ENCODE results near the gene CDCA4.

The CDCA4 gene

DNA sequence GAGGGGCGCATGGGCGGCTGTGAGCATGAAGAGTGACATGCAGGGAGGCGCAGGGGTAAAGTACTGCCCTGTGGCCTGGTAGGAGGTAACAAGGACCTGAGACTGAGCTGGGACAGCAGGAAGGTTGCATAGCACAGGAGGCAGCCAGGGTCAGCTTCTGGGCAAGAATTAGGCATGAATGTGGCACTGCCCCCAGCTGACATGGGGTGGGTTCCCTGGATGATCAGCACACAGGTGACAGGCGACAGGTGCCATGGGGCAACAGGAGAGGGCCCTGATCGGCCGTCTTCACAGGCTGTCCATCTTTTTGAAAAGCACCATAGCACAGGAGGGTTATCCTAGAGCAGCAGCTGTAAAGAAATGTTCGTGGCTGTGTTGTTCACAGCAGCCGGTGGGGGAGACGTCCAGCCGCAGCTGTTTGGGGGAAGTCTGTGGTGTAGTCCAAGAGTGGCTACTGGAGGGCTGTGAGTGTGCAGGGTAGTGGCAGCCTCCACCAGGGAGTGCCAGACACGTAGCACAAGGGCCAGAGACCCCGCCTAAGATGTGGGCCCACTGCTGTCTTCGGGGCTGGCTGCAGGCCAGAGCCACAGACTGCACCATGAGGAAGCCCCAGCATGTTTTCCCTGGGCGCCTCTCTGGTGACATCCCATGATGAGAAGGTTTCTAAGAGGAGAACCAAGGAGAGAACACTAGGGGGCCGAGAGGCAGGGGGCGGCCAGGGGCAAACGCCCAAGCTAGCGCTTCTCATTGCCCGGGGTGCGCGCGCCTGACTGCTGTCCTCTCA, 26.9 kb downstream of the CDCA4 start:
- in situ Hi-C loops (cut with MboI; ENCODE audit: low sequenced_read_pairs) = no loop called here

DNA sequence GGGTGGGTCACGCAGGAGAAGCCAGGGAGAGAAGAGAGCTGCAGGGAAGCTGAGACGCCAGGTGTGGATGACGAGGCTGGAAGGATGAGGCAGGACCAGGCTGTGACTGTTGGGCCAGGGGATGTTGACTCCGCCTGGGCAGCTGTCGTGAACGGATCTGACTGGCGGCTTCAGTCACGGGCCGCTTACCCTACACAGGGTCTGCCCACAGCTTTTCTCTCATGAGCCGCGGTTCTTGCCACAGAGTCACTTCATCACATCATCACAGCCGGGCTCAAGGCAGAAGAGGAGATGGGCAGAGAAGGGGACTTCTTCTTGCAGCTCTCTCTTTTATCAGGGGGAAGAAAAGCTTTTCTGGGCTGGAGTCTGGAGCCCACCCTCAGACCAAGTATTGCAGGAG, 27.6 kb downstream of the CDCA4 start:
- in situ Hi-C loops (cut with MboI; ENCODE audit: low sequenced_read_pairs) = no loop called here

DNA sequence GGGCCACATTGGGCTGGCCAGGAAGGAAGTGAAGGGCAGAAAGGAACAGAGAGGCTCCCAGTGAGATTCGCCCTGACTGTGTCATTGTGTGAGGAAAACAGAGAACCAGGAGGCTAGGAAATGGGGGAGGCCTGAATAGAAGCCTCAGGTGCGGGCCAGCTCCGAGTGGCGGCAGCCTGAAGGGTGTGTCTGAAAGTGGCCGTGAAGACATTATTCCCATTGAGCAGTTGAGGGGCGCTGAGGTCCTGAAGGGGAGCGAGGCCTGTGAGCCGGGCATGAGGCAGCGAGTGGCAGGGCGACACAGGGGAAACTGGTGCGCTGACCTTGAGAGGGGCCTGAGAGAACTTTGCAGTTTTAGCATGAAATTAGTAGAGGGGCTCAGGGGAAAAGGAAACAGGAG, 28.4 kb downstream of the CDCA4 start:
- in situ Hi-C loops (cut with MboI; ENCODE audit: low sequenced_read_pairs) = no loop called here

DNA sequence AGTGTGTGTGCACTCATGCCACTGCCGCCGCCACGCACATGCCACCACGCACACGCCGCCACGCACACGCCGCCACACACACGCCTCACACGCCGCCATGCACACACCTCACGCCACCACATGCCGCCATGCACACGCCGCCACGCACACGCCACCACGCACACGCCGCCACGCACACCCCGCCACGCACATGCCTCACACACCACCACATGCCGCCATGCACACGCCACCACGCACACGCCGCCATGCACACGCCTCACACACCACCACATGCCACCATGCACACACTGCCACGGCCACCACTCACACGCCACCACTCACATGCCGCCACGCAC, 29.0 kb downstream of the CDCA4 start:
- in situ Hi-C loops (cut with MboI; ENCODE audit: low sequenced_read_pairs) = no loop called here

DNA sequence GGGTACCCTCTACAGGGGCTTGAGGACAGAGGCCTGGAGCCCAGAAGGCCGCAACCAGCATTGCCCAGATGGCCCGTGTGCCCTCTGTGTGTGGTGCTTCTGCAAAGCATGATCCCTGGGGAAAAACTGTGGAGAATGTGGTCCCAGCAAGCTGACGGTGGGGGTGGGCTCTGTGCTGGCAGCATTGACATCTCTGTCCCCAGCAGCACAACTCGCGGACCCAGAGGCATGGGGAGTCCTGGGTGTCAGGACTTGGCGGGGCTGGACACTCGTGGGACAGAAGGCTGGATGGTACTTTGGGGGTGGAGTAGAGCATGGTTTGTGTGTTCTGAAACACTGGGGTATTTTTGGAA, 31.0 kb downstream of the CDCA4 start:
- in situ Hi-C loops (cut with MboI; ENCODE audit: low sequenced_read_pairs) = no loop called here

DNA sequence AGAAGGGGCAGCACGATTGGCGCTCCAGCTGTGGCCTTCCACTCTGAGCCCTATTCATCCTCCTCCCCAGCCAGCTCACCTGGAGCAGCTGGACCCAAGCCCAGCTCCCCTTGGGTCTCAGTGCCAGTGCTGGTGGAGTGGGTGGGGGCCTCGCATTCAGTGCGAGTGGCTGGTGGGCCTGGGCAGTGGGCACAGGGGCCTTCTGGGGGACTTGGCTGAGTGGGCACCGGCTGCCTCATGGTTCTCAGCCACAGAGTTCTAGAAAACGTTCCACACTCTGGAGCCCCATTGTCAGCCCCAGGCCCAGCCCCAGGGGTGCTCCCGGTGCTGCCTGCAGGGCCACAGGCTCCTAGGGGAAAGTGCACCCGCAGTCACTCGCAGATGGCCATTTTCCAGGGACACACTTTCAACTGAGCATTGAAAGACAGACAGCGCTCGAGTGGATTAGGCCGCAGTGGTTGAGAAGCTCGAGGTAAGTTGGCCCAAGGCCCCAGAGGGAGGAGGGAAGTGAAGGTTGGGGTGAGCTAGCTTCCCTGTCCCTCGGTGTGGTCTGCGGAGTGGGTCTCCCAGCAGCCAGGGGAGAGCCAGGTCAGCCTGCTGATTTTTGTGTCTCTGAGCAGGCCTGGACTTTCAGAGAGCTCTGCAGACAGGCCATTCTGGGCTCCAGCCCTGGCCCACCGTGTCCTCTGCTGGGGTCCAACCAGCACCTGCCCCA, 31.5 kb downstream of the CDCA4 start:
- in situ Hi-C loops (cut with MboI; ENCODE audit: low sequenced_read_pairs) = no loop called here

DNA sequence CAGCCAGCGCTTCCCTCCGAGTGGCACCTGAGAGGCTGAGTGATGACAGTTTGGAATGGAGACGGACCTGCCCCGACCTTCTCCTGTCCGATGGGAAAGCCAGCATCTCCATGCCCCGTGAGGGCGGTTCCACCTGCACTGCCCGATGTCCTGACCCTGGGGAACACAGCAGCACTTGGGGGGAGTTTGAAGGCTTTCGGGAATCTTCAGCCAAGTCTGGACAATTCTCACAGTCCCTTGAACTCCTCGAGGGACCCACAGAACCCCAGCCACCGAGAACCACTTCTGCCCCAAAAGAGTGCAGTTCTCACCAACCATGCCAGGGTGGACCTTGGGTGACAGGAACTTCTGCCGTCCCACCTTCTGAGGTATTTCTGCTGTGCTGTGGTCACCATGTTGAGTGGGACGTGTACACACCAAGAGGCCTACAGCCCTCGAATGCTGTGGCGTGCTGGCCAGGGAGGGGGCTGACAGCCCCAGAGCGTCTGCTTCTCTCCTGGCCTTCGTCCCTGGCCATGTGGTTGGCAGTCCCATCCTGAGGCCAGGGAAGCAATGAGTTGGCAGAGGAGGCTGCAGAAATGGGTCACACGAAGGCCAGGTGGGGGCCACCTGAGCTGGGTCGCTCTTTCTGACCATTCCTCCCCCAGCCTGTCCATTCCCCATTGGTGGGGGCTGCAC, 34.3 kb downstream of the CDCA4 start:
- in situ Hi-C loops (cut with MboI; ENCODE audit: low sequenced_read_pairs) = no loop called here

DNA sequence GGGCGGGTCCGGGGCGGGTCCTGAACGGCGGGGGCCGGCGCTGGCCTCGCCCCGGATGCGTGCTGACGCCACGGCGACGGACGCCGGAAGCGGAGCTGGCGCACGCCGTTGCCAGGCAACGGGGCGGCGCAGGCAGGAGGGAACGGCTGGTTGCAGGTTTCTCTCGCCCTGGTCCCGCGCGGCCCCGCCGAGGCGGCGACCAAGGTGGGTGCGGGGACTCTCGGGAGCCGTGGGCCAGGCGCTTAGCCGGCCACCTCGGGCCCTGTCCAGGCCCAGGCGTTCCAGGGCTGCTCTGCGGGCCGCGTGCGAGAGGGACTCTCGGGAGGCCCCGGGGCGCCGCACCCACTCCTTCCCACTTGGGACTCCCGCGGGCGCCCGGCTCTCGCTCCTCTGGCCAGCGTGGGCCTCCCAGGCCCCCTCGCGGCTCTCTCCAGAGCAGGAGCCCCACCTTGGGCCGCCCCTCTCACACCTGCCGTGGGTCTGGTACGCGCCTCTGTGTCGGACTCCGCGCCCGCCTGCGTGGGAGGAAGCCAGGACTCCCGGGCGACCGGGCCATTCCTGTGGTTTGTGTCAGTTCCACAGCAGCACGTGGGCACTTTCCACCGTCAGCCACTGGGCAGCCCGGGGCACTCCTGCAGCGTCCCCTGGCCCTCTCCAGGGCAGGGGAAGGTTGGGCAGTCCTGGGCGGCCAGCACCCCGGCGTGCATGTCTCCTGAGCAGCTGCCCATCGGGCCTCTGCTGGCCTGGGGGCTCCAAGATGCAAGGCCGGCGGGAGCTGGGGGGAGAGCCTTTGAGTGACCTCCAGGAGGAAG, 35.0 kb downstream of the CDCA4 start, which contains the start of gene CLBA1:
TSS of gene CLBA1 (plus strand) at position 114 of the 812 bp plus-strand sequence. CDS start at position 758, 644 bp downstream.
- in situ Hi-C loops (cut with MboI; ENCODE audit: low sequenced_read_pairs) = no loop called here

DNA sequence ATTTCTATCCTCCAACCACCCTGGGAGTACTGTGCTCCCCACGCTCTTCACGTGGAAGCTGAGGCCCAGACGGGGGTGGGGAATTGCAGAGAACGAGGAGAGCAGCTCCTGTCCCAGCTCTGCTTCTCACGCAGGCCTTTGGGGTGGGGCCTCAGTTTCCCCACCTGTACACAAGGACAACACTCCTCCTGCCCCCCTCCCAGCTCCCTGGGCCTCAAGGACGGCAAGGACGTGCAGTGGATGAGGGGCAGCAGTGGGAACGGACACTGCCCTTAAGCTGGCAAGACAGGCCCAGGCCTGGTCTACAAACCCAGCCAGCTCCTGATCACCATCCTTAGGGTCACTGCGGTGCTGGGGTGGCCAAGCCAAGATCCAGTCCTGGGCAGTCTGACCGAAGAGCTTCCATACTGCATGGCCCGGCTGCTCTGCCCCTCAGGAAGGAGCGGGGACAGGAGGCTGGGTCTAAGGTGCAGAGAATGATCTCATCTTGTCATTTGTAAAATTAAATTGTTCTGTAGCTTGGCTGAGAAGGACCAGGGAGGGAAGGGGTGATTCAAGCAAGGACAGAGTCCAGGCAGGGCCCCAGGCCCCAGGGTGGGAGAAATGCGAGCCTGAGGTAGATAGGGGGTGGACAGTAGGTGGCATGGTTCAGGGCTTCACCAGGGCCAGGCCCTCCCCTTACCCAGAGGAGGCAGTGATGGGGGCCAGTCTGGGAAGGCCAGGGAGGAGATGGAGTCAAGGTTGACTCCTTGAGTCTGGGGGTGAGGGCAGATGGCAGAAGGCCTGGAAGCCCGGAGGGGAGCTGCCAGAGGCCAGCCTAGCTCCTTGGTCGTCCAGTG, 36.6 kb downstream of the CDCA4 start:
- in situ Hi-C loops (cut with MboI; ENCODE audit: low sequenced_read_pairs) = no loop called here

DNA sequence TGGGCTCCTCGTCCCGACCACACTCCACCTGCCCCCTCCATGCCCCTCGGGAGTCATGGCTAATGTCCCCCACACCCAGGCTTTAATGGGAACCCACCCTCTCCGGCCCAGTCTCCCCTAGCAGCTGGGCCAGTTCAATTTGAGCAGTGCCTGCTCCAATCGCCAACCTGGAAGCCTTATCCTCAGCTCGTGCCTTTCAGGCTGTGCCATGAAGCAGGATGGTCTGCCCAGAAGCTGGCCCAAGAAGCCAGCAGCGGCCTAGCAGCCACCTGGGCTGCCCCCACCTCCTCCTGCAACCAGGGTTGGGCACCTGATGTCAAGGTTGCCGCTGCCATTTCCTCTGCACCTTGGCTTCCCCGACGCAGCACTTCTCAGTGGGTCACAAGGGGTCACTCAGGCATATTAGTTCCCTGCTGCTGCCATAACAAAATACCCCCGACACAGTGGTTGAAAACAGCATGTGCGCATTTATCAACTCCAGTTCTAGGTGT, 37.6 kb downstream of the CDCA4 start:
- in situ Hi-C loops (cut with MboI; ENCODE audit: low sequenced_read_pairs) = no loop called here

DNA sequence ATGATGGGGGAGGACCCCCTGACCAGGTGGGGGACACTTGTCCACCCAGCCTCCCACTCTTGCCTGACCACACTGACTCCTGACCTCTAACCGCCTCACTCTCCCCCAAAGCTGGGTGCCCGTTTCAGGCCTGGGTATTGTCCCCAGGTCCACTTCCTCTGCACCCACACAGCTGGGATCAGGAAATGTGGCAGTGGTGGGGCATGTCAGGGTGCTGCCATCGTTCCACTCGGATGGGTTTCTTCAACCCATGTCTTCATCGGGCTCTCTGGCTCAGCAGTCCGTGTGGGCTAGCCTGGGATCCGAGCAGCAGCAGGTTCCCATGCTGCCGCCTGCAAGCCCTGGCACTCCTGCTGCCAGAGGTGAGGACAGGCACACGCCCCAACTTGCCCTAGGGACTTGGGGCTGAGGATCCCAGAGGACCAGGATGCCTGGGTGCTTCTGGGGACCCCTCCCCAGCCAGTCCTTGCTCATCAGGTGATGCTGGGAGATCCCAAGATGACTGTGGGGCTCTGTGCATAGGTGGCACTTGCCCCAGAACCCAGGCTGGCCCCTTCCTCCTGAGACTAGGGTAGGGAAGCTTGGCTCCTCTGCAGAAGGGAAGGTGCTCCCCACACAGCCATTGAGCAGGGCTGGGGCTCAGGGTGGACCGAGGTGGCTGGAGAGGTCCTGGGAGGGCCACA, 38.2 kb downstream of the CDCA4 start:
- in situ Hi-C loops (cut with MboI; ENCODE audit: low sequenced_read_pairs) = no loop called here

DNA sequence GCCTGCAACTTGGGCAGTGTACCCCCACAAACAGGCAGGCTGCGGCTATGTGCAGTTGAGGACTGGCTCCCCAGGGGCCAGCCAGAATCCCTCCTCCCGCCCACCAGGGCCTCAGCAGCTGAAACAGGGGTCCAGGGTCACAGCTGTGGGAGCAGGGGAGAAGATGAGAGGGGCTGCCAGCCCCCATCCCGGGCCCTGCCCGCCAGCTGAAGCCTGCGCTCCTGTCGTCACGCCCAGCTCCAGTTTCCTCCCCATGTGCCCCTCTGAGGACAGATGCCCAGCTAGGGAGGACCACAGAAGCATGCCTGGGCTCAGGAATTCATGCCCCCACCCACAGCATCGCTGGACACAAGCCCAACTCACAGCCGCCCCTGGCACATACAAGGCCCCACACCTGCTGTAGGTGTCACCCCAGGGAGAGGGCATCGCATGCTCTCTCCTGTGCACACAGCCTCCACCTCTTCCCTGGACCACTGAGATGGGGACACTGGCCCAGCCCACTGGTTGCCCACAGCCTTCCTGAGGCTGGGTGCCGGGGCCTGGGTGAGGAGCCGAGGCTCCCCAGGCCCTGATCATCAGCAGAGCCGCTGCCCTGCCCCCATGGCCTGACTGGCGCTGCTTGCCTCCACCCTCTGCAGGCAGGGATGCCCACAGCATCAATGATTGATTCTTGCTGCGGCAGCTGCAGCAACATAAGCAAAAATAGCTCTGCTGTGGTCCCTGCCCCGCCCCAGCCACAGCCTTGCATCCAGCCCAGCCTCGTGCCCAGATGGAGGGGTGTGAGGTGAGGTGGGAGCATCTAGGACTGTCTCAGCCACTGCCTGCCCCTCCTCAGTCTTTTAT, 39.0 kb downstream of the CDCA4 start:
- in situ Hi-C loops (cut with MboI; ENCODE audit: low sequenced_read_pairs) = no loop called here

DNA sequence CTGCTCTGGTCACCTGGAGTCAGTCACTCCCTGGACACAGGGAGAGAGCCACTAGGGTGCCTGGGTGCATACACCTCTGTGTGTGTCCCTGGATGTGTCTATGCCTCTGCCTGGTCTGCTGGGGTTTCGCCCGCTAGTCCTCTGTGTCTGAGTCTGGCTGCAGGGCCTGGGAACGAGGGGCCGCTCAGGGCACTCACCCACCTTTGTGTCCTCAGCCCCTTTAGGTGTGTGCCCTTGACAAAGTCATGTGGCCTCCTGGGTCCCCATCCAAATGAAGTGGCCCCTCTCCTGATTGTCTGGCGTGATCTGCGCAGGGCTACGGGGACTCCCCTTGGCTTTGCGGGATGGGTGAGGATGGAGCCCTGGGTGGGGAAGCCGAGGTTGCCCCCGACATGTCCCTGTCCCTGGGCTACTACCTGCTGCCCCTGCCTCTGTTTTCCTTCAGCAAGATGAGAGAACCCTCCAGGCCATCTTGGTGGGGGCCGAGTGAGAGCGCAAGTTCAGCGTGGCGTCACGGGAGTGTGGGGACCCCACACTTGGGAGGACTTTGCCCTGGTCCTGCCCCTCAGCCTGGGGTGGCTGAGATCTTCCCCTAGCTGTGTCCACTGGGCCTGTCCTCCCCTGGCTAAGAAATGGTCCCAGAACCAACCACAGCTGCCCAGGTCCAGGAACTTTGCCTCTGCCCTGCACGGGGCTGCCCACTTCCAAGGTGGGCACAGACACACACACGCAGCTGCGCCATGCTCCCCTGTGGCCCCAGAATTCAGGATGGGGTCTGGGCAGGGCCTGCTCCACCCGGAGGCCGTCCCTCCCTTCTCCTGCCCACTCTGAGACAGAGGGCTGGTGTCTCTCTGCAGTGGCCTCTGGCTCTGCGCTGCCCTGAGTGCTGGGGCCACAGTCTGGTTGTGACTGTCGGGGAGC, 40.0 kb downstream of the CDCA4 start:
- in situ Hi-C loops (cut with MboI; ENCODE audit: low sequenced_read_pairs) = no loop called here

DNA sequence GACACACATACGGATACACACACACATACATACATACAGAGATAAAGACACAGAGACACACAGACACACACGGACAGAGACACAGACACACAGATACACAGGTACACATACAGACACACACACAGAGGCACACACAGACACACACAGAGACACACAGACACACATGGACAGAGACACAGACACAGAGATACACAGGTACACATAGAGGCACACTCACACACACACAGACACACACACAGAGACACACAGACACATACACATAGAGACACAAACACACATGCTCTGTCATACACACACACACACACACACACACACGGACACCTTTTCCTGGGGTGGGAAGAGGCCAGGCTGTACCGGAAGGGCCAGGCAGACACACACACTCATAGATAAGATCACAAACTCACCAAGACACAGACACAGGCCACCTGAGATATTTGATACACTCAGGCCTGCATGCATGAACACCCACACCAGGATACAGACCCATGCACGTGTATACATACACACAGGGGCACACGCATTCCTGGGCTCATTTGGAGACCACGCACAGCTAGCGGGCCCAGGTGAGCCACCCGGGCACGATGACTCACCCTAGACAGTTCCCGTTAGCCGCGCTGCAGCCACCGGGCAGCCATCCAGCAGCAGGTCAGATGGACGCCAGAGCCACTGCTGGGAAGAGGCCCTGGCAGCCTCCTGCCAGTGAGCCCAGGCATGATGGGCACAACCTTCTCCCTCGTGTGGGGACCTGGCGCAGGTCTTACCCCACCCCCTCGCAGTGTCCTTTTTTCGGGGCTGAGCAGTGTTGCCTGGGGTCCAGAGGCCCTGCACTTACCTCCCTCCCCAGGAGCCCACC, 40.9 kb downstream of the CDCA4 start:
- in situ Hi-C loops (cut with MboI; ENCODE audit: low sequenced_read_pairs) = no loop called here

DNA sequence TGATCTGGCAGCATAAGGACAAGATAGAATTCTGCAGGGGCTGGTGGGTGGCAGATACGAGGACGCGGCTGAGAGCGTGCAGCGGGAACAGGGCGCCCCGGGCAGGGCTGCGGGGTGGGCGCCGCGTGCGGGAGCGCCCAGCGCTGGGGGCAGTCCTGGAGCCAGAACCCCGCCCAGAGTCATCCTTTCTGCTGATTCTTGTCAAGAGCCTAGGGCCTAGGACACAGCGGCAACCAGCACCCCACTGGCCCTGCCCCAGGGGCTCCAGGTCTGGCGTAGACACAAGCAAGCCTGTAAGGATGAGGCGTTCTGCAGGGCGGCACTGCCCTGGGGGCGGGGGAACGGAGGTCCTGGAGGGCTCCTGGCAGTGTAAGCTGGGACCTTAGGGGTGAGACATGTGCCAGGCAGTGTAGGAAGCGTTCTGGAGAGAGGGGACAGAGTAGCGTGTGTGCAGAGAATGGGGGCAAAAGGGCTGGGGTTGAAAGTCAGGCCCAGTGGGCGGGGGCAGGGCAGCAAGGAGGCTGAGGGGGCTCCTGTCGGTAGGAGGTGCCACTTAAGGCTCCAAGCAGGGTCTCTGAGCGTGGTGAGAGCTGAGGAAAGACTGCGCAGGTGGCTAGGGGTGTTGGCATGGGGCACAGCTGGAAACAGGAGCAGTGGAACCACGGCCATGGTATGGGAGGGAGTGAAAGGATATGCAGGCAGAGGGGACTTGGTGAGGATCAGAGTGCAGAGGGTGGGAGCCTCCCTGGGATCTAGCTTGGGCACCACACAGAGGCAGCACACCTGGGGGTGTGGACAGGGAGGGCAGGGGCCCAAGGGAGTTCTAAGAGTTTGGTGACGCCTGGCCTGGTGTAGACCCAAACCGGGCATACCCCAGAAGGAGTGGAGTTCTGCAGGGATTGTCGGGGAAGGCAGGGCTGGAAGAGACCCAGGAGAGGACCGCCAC, 41.9 kb downstream of the CDCA4 start:
- in situ Hi-C loops (cut with MboI; ENCODE audit: low sequenced_read_pairs) = no loop called here

Data from HL-60/S4 (cell line).